ENCODE results near the gene AFF3. TPM values are rescaled to one million over a fixed set of nuclear protein-coding genes. Genes with fewer than 3 reads are reported as not detected.

Gene AFF3
- total RNA-seq, 1 experiment from 2014 or later: not detected

GRCh38 chr2:99940963-99941362 is 201.4 kb downstream of the AFF3 start:
- intact Hi-C loops (cut with micrococcal nuclease; ENCODE audit: unreplicated experiment): no loop called here
- Mint-ChIP-seq H3K27ac (ENCODE audit: unreplicated experiment) (no peak overlapping the region), H3K36me3 (ENCODE audit: insufficient read depth, unreplicated experiment) (no peaks in the 10 kb centered on the region), H3K4me3 (ENCODE audit: low read depth, unreplicated experiment) (no peak overlapping the region), H3K9me3 (ENCODE audit: low read depth, unreplicated experiment) (no peaks in the 10 kb centered on the region), H3K4me1 (ENCODE audit: low read depth, unreplicated experiment) (no peaks in the 10 kb centered on the region), H3K27me3 (ENCODE audit: unreplicated experiment) (peaks cover 71% of the 10 kb centered on the region)
- no peak for TF ChIP-seq CTCF (IDR thresholded peaks at IDR 0.05; ENCODE audit: unreplicated experiment)
- CTCF ChIA-PET: interaction anchor here (0.6 kb wide), 1 partner anchor 951 kb away, joined by 6 read pairs; no protein-coding TSS in a partner anchor
- no peak for DNase-seq
- BruUV-seq (replicated peaks): no TSS peak

- CTCF ChIA-PET: no interaction called here
- Mint-ChIP-seq H3K27me3 (ENCODE audit: unreplicated experiment) (peaks cover 72% of the 10 kb centered on the region), H3K4me3 (ENCODE audit: low read depth, unreplicated experiment) (no peak overlapping the region), H3K36me3 (ENCODE audit: insufficient read depth, unreplicated experiment) (no peaks in the 10 kb centered on the region), H3K9me3 (ENCODE audit: low read depth, unreplicated experiment) (no peaks in the 10 kb centered on the region), H3K27ac (ENCODE audit: unreplicated experiment) (no peak overlapping the region), H3K4me1 (ENCODE audit: low read depth, unreplicated experiment) (no peaks in the 10 kb centered on the region)
- intact Hi-C loops (cut with micrococcal nuclease; ENCODE audit: unreplicated experiment): no loop called here
- no peak for DNase-seq
- no TSS peak for BruUV-seq (replicated peaks)
- TF ChIP-seq CTCF (IDR thresholded peaks at IDR 0.05; ENCODE audit: unreplicated experiment): no peak
Measured at GRCh38 chr2:99939135-99939534, 203.3 kb downstream of the AFF3 start.

DNA sequence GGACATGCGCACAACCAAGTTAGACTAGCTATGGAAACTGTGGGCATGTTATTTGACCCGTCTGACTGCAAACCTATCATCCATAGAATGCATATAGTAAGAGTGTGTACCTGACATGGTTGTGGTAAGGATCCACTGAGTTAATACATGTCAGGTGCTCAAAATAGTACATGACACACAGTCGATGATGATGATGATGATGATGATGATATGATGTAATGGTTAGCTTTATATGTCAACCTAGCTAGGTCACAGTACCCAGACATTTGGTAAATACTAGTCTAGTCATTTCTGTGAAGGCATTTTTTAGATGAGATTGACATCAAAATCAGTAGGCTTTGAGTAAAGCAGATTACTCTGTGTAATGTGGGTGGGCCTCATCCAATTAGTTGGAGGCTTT is 204.1 kb downstream of the AFF3 start:
- Mint-ChIP-seq H3K27me3 (ENCODE audit: unreplicated experiment) (peaks cover 68% of the 10 kb centered on the region), H3K27ac (ENCODE audit: unreplicated experiment) (no peak overlapping the region), H3K9me3 (ENCODE audit: low read depth, unreplicated experiment) (no peaks in the 10 kb centered on the region), H3K4me1 (ENCODE audit: low read depth, unreplicated experiment) (no peaks in the 10 kb centered on the region), H3K36me3 (ENCODE audit: insufficient read depth, unreplicated experiment) (no peaks in the 10 kb centered on the region), H3K4me3 (ENCODE audit: low read depth, unreplicated experiment) (no peak overlapping the region)
- BruUV-seq (replicated peaks): no TSS peak
- intact Hi-C loops (cut with micrococcal nuclease; ENCODE audit: unreplicated experiment): no loop called here
- CTCF ChIA-PET: interaction anchor here (0.6 kb wide), 1 partner anchor 202 kb away, joined by 5 read pairs; no protein-coding TSS in a partner anchor
- DNase-seq: no peak
- TF ChIP-seq CTCF (IDR thresholded peaks at IDR 0.05; ENCODE audit: unreplicated experiment): no peak

DNA sequence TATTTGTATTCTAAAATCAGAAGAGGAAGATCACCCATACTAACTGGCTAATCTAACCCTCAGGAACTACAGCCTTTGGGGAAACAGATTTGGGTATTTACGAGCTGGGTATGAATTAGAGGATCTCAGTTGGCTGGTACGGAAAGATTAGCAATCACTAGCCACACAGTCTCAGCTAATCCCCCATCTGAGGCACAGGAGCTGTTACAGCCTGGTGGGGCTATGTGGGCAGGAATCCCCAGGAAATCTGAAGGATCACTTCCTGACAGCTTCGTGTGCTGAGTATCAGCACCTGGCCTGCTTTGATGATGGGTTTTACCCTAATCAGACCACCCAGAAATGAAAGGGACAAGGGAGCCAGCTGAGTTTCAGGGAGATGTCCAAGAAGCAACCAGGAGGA is 206.3 kb downstream of the AFF3 start:
- no peak for TF ChIP-seq CTCF (IDR thresholded peaks at IDR 0.05; ENCODE audit: unreplicated experiment)
- Mint-ChIP-seq H3K27me3 (ENCODE audit: unreplicated experiment) (peaks cover 64% of the 10 kb centered on the region), H3K27ac (ENCODE audit: unreplicated experiment) (no peak overlapping the region), H3K4me3 (ENCODE audit: low read depth, unreplicated experiment) (no peak overlapping the region), H3K4me1 (ENCODE audit: low read depth, unreplicated experiment) (no peaks in the 10 kb centered on the region), H3K36me3 (ENCODE audit: insufficient read depth, unreplicated experiment) (no peaks in the 10 kb centered on the region), H3K9me3 (ENCODE audit: low read depth, unreplicated experiment) (no peaks in the 10 kb centered on the region)
- BruUV-seq (replicated peaks): no TSS peak
- DNase-seq: no peak
- CTCF ChIA-PET: interaction anchor here (0.7 to 0.9 kb wide), 2 partner anchors 10 to 635 kb away, joined by 3 to 4 read pairs; no protein-coding TSS in a partner anchor
- intact Hi-C loops (cut with micrococcal nuclease; ENCODE audit: unreplicated experiment): no loop called here

Measured in Calu3 (cell line).